Panc1 (cell line): Measurements from ENCODE around the gene HIKESHI. TPM values are rescaled to one million over a fixed set of nuclear protein-coding genes. Genes with fewer than 3 reads are reported as not detected.

Source experiments
- ATAC-seq: fragments of 200-7000 bp; cut with Tn5 transposase; 2 replicates; pipeline ENCODE4 v1.9.1; 2020; ENCODE audit warnings: mild to moderate bottlenecking, moderate library complexity
- BruUV-seq: library from RNA; stranded (reverse); fragments of 400-500 nt; replicated peaks from 2 replicates; lab custom pipeline; 2021; lab: Mats Ljungman, UMichigan
- CTCF ChIA-PET: fragments of 300-600 bp; sonication (Branson Sonifier 250); formaldehyde crosslinking; loops from one replicate; lab custom pipeline; 2022; ENCODE audit warnings: antibody characterized with exemption; lab: Charles Lee
- POLR2A ChIA-PET: fragments of 300-600 bp; sonication (Branson Sonifier 250); formaldehyde crosslinking; loops from one replicate; lab custom pipeline; 2022; ENCODE audit warnings: antibody characterized with exemption; lab: Charles Lee
- DNase-seq: peaks from one replicate; pipeline ENCODE4 v3.0.0-alpha.2; 2010; ENCODE audit warnings: low read depth, low spot score
- H3K27ac ChIP-seq: 2 replicates; pipeline ENCODE4 v1.5.1; 2011; ENCODE audit warnings: mild to moderate bottlenecking, low read length, inconsistent platforms
- H3K27me3 ChIP-seq: fragments of 200-500 bp; sonication (Bioruptor generic); 2 replicates; pipeline ENCODE4 v1.6.0; 2014; ENCODE audit warnings: low read length, inconsistent platforms; ENCODE audit not compliant: control insufficient read depth, insufficient read depth
- H3K36me3 ChIP-seq: fragments of 200-500 bp; sonication (Bioruptor generic); 2 replicates; pipeline ENCODE4 v1.5.1; 2014; ENCODE audit warnings: inconsistent platforms, mild to moderate bottlenecking, low read length, moderate library complexity; ENCODE audit not compliant: control insufficient read depth, insufficient read depth
- H3K4me1 ChIP-seq: 2 replicates; pipeline ENCODE4 v1.5.1; 2011; ENCODE audit warnings: inconsistent platforms, mild to moderate bottlenecking, low read length, moderate library complexity; ENCODE audit not compliant: control insufficient read depth, insufficient read depth
- H3K4me3 ChIP-seq, 2 experiments: 2 replicates each; pipeline ENCODE4 v1.5.1; 2011 to 2012; ENCODE audit warnings: low read depth in 2 of 2, low read length in 2 of 2, mild to moderate bottlenecking in 2 of 2, inconsistent platforms in 1 of 2, moderate library complexity in 1 of 2
- H3K9me3 ChIP-seq: fragments of 200-500 bp; sonication (Bioruptor generic); 2 replicates; pipeline ENCODE4 v1.5.1; 2014; ENCODE audit warnings: low read depth, mild to moderate bottlenecking, inconsistent platforms, low read length, moderate library complexity; ENCODE audit not compliant: control insufficient read depth, insufficient read depth
- CTCF ChIP-seq: fragments of 450-650 bp; IDR thresholded peaks from 2 replicates; pipeline ENCODE4 v1.5.1; 2017; ENCODE audit warnings: mild to moderate bottlenecking
- POLR2AphosphoS5 ChIP-seq: IDR thresholded peaks from 2 replicates; pipeline ENCODE4 v1.6.1; 2012; ENCODE audit warnings: mild to moderate bottlenecking, low read depth, low read length, moderate library complexity
- REST ChIP-seq, 2 experiments: IDR thresholded peaks; 2 replicates each; pipeline ENCODE4 v1.6.1; 2011 to 2012; ENCODE audit warnings: low read depth in 2 of 2, control low read depth in 1 of 2, low read length in 1 of 2, mild to moderate bottlenecking in 1 of 2, moderate library complexity in 1 of 2; ENCODE audit not compliant: insufficient read depth in 1 of 2
- SIN3A ChIP-seq: IDR thresholded peaks from 2 replicates; pipeline ENCODE4 v1.6.1; 2012; ENCODE audit warnings: low read depth, mild to moderate bottlenecking, low read length, moderate library complexity, borderline replicate concordance; ENCODE audit not compliant: insufficient read depth
- TCF7L2 ChIP-seq: IDR thresholded peaks from 2 replicates; pipeline ENCODE4 v1.6.1; 2011; ENCODE audit warnings: mild to moderate bottlenecking, low read depth, low read length, inconsistent platforms
- in situ Hi-C: cut with HindIII; loops from 2 replicates; pipeline ENCODE4 v1.10.0; 2016; ENCODE audit warnings: low sequenced_read_pairs, low pct_unique_long_range_greater_than_20kb
- intact Hi-C: fragments of 100-400 bp; cut with micrococcal nuclease; formaldehyde crosslinking; loops from one replicate; pipeline ENCODE4 v1.10.0; 2022; ENCODE audit not compliant: unreplicated experiment
- total RNA-seq: library from RNA; stranded (reverse); gene quantifications from one replicate; pipeline ENCODE4 v1.2.1, GENCODE V29; 2021; ENCODE audit not compliant: unreplicated experiment

The HIKESHI gene
- total RNA-seq, 1 experiment from 2014 or later, result 61.3 TPM

GRCh38 chr11:86390487-86390886 lies 88.4 kb downstream of the HIKESHI start:
- no peak for ATAC-seq
- no peak for TF ChIP-seq REST (IDR thresholded peaks at IDR 0.05; ENCODE audit: insufficient read depth in 1 of 2, low read depth in 2 of 2, low read length in 1 of 2)
- TF ChIP-seq SIN3A, result no peak
- no peak for TF ChIP-seq POLR2AphosphoS5
- no peak for TF ChIP-seq TCF7L2
- TF ChIP-seq CTCF, result no peak
- Histone ChIP-seq H3K9me3 (no peaks in the 10 kb centered on the region), H3K36me3 (no peaks in the 10 kb centered on the region), H3K4me1 (no peaks in the 10 kb centered on the region), H3K4me3 (no peak overlapping the region), H3K27ac (no peak overlapping the region), H3K27me3 (no peaks in the 10 kb centered on the region)
- intact Hi-C loops (no loop called here), in situ Hi-C loops (no loop called here)
- ChIA-PET CTCF (no interaction called here), POLR2A (no interaction called here)
- no TSS peak for BruUV-seq
- no peak for DNase-seq

GRCh38 chr11:86395061-86395551 lies 93.1 kb downstream of the HIKESHI start:
- in situ Hi-C loops, result no loop called here
- intact Hi-C loops, result no loop called here
- no peak overlapping the region for H3K4me3 ChIP-seq
- ATAC-seq (peak; percentile 81), DNase-seq (no peak)
- no peaks in the 10 kb centered on the region for H3K4me1 ChIP-seq
- POLR2A ChIA-PET, result interaction anchor here (0.6 kb wide), 1 partner anchor 549 kb away, joined by 3 read pairs; no protein-coding TSS in a partner anchor
- H3K27ac ChIP-seq, result no peak overlapping the region
- no peaks in the 10 kb centered on the region for H3K27me3 ChIP-seq
- BruUV-seq, result no TSS peak
- CTCF ChIA-PET, result no interaction called here
- TF ChIP-seq POLR2AphosphoS5 (no peak), TCF7L2 (no peak), REST (IDR thresholded peaks at IDR 0.05; ENCODE audit: insufficient read depth in 1 of 2, low read depth in 2 of 2, low read length in 1 of 2) (no peak), SIN3A (no peak)
- no peaks in the 10 kb centered on the region for H3K9me3 ChIP-seq
- H3K36me3 ChIP-seq, result no peaks in the 10 kb centered on the region

Other genes with a start within 250 kb of the HIKESHI start
- gene PICALM, start 233.2 kb upstream of the HIKESHI start, total RNA-seq, result 153 TPM
- gene EED, start 57.5 kb upstream of the HIKESHI start, total RNA-seq, result 29.0 TPM
- 0.49 TPM for gene CCDC81, start 72.6 kb downstream of the HIKESHI start, total RNA-seq